ENCODE measurements around the gene TCF12.

The TCF12 gene

GRCh38 chr15:57319226-57319918, 400.9 kb downstream of the TCF12 start:
- no peak for DNase-seq (ENCODE audit: low read depth, low spot score)

- no peak for DNase-seq (ENCODE audit: low read depth, low spot score)
Observed at GRCh38 chr15:57319919-57320560, 401.6 kb downstream of the TCF12 start.

GRCh38 chr15:57320631-57321220, 402.3 kb downstream of the TCF12 start:
- DNase-seq (ENCODE audit: low read depth, low spot score), result no peak

GRCh38 chr15:57321485-57321884, 403.0 kb downstream of the TCF12 start:
- DNase-seq (ENCODE audit: low read depth, low spot score), result no peak

DNA sequence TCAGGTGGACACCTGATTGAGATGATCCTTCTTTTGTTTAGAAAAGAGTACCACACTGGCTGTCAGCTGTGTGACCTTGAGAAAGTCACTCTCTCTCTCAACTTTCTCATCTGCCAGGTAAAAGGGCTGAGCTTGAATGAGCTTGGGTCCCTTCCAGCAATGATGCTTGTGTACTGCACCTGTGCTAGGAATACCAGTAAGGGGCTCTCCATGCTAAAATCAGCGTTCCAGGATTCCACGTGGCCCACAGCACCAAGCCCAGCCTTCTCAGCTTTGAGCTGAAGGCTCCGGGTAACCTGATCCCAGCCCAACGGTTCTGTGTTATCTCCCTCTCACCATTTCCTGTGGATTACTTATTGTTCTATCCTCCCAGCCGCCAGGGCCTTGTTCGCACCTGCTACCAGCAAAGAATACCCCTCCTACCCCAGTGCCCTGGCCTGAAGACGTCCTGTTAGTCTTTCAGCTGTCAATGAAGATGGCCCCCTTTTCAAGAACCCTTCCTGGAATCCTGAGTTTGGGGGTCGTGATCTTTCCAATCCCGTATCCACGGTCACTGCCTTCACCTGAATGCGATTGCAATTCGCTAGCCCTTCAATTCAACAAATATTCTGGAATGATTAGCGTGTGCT, 403.6 kb downstream of the TCF12 start:
- DNase-seq (ENCODE audit: low read depth, low spot score), result no peak

GRCh38 chr15:57322602-57323250, 404.3 kb downstream of the TCF12 start:
- DNase-seq (ENCODE audit: low read depth, low spot score), result no peak

DNA sequence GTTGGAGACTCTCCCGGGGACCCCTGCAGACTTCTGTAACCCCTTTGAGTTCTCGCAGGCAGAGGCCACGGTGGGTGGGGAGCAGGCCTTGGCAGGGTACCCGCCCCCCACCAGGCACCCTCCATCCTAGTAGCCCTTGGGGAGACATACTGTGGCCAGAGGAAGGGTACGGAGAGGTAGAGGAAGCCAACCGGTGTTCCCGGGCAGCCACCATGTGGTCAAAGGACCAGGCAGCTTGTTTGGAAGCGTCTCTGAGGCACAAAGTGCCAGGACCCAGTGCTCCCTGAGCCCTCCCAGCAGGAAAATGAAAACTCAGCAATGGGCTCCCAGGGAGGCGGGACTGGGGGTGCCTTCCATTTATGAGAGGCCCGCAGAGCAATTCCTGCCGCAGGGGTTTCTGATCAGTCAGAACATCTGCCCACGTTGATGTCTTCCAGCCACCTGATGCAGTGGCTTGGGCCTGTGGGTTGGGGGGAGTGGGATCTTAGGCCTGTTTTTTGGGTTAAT, 404.9 kb downstream of the TCF12 start:
- DNase-seq (ENCODE audit: low read depth, low spot score), result no peak

DNA sequence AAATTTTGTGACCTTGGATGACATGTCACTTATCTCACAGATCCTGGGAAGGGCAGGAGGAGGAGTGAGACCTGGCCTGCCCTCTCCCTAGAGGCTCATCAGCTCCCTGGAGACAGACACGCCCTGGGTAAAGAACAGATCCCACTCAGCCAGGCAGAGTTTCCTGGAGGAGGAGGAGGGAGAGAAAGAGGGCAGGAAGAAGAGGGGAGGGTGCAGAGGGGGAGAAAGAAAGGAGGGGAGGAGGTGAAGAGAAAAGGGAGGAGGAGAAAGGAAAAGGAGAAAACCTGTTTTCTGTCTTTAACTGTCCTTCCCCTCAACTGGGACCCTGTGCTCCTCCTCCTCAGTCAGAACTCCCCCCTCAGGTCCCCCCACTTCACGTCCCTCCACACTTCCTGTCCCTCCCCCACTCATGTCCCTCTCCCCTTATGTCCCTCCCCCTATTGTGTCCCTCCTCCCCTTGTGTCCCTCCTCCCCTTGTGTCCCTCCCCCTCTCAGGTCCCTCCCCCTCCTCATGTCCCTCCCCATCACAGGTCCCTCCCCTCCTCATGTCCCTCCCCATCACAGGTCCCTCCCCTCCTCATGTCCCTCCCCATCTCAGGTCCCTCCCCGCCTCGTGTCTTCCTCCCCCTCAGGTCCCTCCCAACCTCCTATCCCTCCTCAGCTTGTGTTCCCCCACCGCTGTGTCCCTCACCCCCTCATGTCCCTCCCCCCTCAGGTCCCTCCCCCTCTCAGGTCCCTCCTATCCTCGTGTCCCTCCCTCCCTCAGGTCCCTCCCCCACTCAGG, 405.6 kb downstream of the TCF12 start:
- no peak for DNase-seq (ENCODE audit: low read depth, low spot score)

GRCh38 chr15:57324590-57324890, 406.1 kb downstream of the TCF12 start:
- no peak for DNase-seq (ENCODE audit: low read depth, low spot score)

DNA sequence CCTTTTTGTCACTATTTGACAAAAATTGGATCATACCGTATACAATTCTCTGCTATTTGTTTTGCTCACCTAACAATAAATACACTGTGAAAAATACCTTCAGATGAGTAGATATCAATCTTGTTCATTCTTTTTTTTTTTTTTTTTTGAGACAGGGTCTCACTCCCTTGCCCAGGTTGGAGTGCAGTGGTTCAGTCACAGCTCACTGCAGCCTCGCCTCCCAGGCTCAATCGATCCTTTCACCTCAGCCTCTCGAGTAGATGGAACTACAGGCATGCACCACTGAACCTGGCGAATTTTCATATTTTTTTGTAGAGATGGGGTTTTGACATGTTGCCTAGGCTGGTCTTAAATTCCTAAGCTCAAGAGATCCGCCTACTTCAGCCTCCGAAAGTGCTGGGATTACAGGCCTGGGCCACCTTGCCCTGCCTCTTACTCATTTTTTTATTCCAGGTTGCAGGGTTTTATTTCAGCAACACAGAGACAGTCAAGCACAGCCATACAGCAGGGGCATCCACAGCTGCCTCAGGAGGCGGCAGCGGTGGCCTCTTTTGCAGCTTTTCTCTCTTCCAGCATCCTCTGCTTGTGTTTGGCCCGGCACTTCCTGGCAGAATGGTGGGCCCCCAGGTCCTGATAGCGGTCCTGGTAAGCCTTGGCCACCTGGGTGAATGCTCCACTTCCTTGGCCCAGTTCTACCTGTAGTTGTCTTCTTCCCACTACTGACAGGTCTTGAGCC, 406.7 kb downstream of the TCF12 start:
- DNase-seq (ENCODE audit: low read depth, low spot score), result no peak

GRCh38 chr15:57326196-57326595, 407.8 kb downstream of the TCF12 start:
- no peak for DNase-seq (ENCODE audit: low read depth, low spot score)

DNA sequence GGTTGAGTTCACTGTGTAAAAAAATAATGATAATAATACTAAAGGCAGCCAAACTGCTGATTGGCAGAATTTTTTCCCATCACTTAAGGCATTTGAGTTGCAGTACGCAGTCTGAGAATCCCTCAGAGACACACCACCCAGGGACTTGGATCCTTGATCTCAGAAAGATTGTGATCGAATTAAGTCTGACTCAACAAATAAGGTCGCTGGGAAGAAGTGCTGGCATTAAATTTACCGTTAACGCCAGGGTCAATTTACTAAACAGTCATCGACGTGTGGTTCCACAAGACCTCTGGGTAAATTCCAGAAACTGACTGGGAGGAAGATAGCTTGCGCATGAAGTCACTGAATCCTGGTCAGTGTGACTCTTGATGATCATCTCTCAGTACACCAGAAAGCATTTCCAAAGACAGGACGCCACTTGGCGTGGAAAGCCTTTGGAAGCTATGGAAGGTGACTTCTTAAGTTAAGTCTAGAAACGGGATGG, 409.6 kb downstream of the TCF12 start:
- no peak for DNase-seq (ENCODE audit: low read depth, low spot score)

- DNase-seq (ENCODE audit: low read depth, low spot score), result no peak
Observed at GRCh38 chr15:57328479-57328878, 410.0 kb downstream of the TCF12 start.

GRCh38 chr15:57328897-57329296, 410.5 kb downstream of the TCF12 start:
- no peak for DNase-seq (ENCODE audit: low read depth, low spot score)

- no peak for DNase-seq (ENCODE audit: low read depth, low spot score)
Observed at GRCh38 chr15:57329582-57330367, 411.3 kb downstream of the TCF12 start.

GRCh38 chr15:57330619-57331340, 412.3 kb downstream of the TCF12 start:
- no peak for DNase-seq (ENCODE audit: low read depth, low spot score)

DNA sequence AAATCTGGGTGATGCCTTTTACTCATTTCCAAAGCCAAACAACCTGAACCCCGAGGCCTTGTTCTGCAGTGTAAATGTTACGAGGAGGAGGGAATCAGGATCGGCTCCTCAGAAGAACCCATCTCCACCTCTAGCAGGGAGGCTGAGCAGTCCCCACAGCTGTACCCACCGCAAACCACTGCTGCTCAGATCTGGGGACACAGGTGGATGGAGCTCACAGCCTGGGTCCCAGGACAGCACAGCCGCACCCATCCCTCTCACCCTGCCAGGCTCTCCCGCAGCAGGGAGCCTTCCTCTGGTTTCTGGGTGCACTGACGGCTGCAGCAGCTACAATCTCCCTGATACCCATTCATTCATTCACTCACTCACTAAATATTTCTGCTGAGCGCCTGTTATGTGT, 413.9 kb downstream of the TCF12 start:
- no peak for DNase-seq (ENCODE audit: low read depth, low spot score)

DNA sequence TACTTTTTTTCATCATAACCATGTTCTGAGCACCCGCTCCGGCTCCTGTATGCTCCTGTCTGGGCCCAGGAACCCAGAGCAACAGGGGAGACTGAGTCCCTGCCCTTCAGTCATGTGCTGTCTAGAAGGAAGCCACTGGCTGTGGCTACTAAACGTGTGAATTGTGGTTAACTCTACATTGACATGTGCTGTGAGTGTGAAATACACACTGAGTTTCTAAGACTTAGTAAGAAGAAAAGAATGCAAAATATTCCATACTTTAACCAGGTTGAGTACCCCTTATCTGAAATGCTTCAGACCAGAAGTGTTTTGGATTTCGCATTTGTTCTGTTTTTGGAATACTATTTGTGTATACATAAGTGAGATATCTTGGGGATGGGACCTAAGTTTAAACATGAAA, 415.0 kb downstream of the TCF12 start:
- no peak for DNase-seq (ENCODE audit: low read depth, low spot score)

DNA sequence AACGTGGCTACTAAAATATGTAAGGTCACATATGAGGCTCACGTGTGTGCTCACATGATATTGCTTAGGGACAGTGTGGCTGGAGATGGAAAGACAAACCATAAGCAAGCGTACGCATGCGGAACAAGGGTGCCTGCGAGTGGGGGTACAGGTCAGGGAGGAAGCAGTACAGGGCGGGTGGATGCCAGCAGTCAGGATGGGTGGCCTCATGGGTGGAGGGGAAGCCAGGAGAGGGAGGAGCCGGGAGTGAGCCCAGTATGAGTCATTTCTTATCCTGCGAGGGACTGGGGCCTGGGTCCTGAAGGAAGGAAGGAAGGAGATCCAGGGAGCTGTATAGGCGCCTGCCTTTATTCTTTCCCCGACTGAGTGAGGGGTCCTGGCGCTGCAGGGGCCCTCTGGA, 415.8 kb downstream of the TCF12 start:
- DNase-seq (ENCODE audit: low read depth, low spot score), result no peak
